ENCODE measurements around the gene USP48.

DNA sequence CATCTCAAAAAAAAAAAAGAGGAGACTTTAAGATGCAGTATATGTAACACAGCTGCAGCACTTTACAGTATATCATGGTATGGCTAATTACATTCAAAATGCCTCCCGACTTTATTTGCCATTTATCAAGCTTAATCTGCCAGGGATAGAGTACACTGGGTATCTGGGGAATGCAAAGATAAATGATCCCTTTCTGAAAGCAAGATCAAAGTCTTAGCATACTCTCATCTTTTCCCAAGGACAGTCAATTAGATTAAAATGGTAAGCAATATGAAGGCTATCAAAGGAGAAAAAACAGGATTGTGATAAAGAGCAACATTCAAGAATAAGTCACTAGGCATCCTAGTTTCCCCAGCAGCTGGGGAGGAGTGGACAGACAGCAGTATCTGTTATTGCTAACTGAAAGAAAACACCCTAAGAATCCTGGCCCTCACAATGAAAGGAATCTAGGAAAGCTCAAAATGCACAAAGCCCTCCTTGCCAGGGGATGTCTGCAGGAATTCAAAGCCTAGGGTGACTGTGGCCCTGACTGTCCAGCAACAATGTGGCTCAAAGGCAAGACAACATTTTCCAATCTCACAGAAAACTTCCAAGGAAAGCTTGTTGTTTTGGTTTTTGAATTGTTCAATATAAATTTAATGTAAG is 57.1 kb downstream of the USP48 start:
- no peak for TF ChIP-seq POLR2A (IDR thresholded peaks at IDR 0.05)
- TF ChIP-seq CTCF (IDR thresholded peaks at IDR 0.05), result no peak
